Measurements from ENCODE around the gene CERS3. TPM values are rescaled to one million over a fixed set of nuclear protein-coding genes. Genes with fewer than 3 reads are reported as not detected.

CERS3 gene
- total and polyA plus RNA-seq, 10 of the 15 experiments (the other 5 are each of a cell fraction or from before 2014, with no cell fraction given), result not detected

- SMC1A ChIA-PET (ENCODE audit: uncharacterized antibody, unreplicated experiment), result no interaction called here
- in situ Hi-C loops (cut with MboI), result loop anchor here (5.0 kb wide), 1 partner anchor 213 kb away; no protein-coding TSS in a partner anchor
- H3K27ac ChIP-seq (ENCODE audit: control insufficient read depth, insufficient read depth), result no peak overlapping the region
- H2AFZ ChIP-seq (ENCODE audit: control insufficient read depth, low read depth, low read length), result no peak overlapping the region
- H3K9me3 ChIP-seq (replicated peaks; ENCODE audit: control insufficient read depth, insufficient read depth, low read length), result no peaks in the 10 kb centered on the region; the same call in 2 of the 3 replicates
- no peaks in the 10 kb centered on the region for H3K4me1 ChIP-seq (ENCODE audit: control insufficient read depth, insufficient read depth, low read length)
- intact Hi-C loops (cut with micrococcal nuclease; ENCODE audit: unreplicated experiment), result no loop called here
- ATAC-seq (no peak), DNase-seq (ENCODE audit: low read depth, low spot score) (no peak), FAIRE-seq (no peak)
- CTCF ChIA-PET, result interaction anchor here (0.9 kb wide), 1 partner anchor 121 kb away, joined by 3 read pairs; no protein-coding TSS in a partner anchor
- no peak overlapping the region for H3K9ac ChIP-seq (ENCODE audit: control insufficient read depth, insufficient read depth, low read length)
- no peaks in the 10 kb centered on the region for H4K20me1 ChIP-seq (ENCODE audit: control insufficient read depth, insufficient read depth)
- H3K27me3 ChIP-seq (replicated peaks in 1 of 2; ENCODE audit: control insufficient read depth in 2 of 2, insufficient read depth in 2 of 2, low read length in 1 of 2), result no peaks in the 10 kb centered on the region
- RAD21 ChIA-PET (ENCODE audit: unreplicated experiment), result no interaction called here
- TF ChIP-seq ZSCAN29 (IDR thresholded peaks at IDR 0.05), result no peak
- no peak for TF ChIP-seq PML (IDR thresholded peaks at IDR 0.05; ENCODE audit: low read length)
- no peak for TF ChIP-seq ATF3 (IDR thresholded peaks at IDR 0.05; ENCODE audit: borderline replicate concordance, extremely low read depth, low read depth, low read length)
- no peak for TF ChIP-seq SMAD1 (IDR thresholded peaks at IDR 0.05; ENCODE audit: low read depth, partially characterized antibody)
- TF ChIP-seq POLR2AphosphoS5 (IDR thresholded peaks at IDR 0.05; ENCODE audit: low read length), result no peak
- TF ChIP-seq ZBTB40 (IDR thresholded peaks at IDR 0.05; ENCODE audit: borderline replicate concordance), result no peak
- TF ChIP-seq WRNIP1 (IDR thresholded peaks at IDR 0.05; ENCODE audit: borderline replicate concordance, low read depth, low read length), result no peak
- TF ChIP-seq CHD1 (IDR thresholded peaks at IDR 0.05; ENCODE audit: low read depth, low read length), result no peak
- no peak for TF ChIP-seq SMC3 (IDR thresholded peaks at IDR 0.05; ENCODE audit: borderline replicate concordance, low read length)
- no peak for TF ChIP-seq HDAC2 (IDR thresholded peaks at IDR 0.05)
- TF ChIP-seq SREBF1 (IDR thresholded peaks at IDR 0.05; ENCODE audit: low read length), result no peak
- no peak for TF ChIP-seq PKNOX1 (IDR thresholded peaks at IDR 0.05)
- no peak for TF ChIP-seq EGR1 (IDR thresholded peaks at IDR 0.05; ENCODE audit: borderline replicate concordance in 1 of 2, low read depth in 2 of 2, low read length in 2 of 2)
- TF ChIP-seq IRF3 (IDR thresholded peaks at IDR 0.05), result no peak
- POLR2A ChIA-PET, result no interaction called here
- no TSS peak for BruUV-seq (replicated peaks)
- no peak overlapping the region for H3K4me2 ChIP-seq (ENCODE audit: control insufficient read depth, insufficient read depth)
- H3K79me2 ChIP-seq (ENCODE audit: control insufficient read depth, insufficient read depth, low read length), result no peaks in the 10 kb centered on the region
- H3K4me3 ChIP-seq, result no peak overlapping the region
- no peaks in the 10 kb centered on the region for H3K36me3 ChIP-seq (ENCODE audit: control insufficient read depth in 2 of 2, insufficient read depth in 2 of 2, low read length in 1 of 2)
Observed at GRCh38 chr15:100560323-100560722, 31.6 kb upstream of the CERS3 start.
